ENCODE results near the gene DEPDC1B.
"Not testable (repeated sequence)": the region's sequence is repeated elsewhere in the genome, so short reads cannot be mapped to it uniquely, and the experiment has no call there.

The DEPDC1B gene

DNA sequence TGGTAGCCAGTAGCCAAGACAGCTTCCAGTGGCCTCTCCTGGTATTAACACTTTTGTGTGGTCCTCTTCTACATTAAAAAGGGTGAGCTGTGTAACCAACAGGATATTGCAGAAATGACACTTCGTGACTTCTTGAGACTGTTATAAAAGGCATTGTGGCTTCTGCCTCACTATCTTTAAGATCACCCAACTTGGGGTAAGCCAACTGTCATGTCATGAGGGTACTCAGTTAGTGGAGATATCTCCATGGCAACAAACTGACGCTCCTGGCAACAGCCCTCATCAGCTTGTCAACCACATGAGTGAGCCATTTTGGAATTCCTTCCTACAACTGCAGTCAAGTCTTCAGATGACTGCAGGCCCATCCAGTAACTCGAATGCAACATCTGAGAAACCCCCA, 121.7 kb downstream of the DEPDC1B start:
- no peak for FAIRE-seq

DNA sequence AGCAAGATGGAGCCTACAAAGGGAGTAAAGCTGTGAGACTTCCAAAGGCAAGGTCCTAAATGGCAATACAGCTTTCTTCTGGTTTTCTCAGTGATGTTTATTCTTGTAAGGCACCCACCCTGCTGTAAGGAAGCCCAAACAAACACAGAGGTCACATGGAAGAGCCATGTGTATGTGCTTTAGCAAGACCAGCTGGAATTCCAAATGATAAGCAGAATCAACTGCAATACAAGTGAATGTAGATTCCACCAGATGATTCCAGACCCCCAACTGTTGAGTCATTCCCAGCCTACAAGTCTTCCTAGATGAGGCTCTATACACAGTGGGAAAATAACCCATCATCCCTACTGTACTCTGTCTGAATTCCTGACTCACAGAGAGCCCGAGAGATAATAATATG, 122.8 kb downstream of the DEPDC1B start:
- no peak for FAIRE-seq

DNA sequence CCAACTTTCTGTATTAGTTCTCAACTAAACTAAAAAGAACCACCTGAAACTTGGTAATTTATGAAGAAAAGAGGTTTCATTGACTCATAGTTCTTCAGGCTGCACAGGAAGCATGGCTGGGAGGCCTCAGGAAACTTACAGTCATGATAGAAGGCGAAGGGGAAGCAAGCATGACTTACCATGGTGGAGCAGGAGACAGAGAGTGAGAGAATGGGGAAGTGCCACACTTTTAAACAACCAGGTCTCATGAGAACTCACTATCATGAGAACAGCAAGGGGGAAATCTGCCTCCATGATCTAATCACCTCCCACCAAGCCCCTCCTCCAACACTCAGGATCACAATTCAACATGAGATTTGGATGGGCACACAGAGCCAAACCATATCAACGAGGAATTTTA, 123.5 kb downstream of the DEPDC1B start:
- FAIRE-seq, result no peak

DNA sequence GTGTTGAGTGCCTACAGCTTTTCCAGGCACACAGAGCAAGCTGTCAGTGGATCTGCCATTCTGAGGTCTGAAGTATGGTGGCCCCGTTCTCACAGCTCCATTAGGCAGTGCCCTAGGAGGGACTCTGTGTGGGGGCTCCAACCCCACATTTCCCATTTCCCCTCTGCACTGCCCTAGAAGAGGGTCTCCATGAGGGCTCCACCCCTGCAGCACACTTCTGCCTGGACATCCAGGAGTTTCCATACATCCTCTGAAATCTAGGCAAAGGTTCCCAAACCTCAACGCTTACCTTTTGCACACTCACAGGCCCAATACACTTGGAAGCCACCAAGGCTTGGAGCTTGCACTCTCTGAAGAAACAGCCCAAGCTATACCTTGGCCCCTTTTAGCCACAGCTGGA, 131.3 kb downstream of the DEPDC1B start:
- FAIRE-seq, result no peak

DNA sequence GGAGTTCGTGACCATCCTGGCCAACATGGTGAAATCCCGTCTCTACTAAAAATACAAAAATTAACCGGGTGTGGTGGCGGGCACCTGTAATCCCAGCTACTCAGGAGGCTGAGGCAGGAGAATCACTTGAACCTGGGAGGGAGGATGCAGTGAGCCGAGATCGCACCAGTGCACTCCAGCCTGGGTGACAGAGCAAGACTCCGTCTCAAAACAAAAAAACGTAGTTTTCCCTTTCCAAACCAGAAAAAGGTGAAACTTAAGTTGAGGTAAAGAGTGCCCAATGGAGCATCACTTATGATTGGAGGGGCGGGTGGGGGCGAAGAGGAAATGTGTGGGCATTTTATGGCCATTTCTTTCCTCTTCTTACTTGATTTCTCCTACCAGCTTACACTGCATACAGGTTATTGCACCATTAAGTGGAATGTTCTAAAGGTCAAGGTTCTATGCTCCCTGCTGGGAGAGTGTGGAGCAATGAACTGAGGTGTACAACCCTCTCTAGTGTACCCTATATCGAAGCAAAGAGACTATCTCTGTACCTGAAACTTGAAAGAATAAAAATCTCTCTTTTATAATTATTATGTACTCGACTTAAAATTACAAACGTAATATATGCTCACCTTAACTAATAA, 136.2 kb downstream of the DEPDC1B start:
- no peak for FAIRE-seq

DNA sequence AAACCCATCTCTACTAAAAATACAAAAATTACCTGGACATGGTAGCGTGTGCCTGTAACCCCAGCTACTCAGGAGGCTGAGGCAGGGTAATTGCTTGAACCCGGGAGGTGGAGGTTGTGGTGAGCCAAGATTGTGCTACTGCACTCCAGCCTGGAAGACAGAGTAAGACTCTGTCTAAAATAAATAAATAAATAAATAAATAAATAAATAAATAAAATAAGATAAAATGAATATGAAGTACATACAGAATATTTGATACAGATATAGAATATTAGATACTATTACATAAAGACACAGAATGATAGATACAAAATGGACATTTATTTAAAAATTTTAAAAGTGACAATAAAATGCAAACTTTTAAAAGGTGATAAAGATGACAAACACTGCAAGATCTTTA, 146.7 kb downstream of the DEPDC1B start:
- FAIRE-seq, result not testable (repeated sequence)

DNA sequence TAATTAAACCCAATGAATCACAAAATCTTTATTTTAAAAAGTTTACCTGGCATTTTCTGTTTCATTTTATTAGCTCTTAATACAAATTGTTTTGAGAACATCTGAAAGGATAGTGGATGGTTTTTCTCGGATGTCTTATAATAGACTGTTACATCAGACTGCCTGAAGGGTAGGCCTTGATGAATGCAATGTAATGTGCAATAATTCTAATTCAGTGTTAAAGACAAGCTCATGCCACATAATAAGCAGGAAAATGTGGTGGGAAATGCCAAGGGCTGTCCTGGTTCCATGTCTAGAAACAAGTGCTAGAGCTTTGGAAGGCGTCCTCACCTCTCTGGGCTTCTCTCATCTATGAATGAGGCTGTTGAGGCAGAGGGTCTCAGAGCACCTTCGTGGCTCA, 148.1 kb downstream of the DEPDC1B start:
- no peak for FAIRE-seq

DNA sequence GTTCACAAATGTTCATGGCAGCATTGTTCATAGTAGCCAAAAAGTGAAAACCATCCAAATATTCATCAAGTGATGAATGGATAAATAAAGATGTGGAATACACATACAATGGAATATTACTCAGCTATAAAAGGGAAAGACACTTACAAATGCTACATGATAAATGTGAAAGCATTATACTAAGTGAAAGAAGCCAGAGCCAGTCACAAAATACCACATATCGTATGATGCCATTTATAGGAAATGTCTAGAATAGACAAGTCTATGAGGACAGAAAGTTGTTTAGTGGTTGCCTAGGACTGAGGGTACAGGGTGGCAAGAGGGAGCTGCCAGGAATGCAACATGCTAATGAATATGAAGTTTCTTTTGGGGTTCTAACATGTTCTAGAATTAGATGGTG, 148.7 kb downstream of the DEPDC1B start:
- FAIRE-seq, result no peak

DNA sequence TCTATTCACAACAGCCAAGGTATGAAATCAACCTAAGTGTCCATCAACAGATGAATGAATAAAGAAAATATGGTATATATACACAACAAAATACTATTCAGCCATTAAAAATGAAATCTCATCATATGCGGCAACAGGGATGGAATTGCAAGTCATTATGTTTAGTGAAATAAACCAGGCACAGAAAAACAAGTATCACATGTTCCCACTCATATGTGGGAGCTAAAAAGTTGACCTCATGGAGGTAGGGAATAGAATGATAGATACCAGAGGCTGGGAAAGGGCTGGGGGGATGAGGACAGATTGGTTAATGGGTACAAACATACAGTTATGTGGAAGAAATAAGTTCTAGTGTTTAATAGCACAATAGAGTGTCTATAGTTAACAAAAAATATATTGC, 149.7 kb downstream of the DEPDC1B start:
- no peak for FAIRE-seq

DNA sequence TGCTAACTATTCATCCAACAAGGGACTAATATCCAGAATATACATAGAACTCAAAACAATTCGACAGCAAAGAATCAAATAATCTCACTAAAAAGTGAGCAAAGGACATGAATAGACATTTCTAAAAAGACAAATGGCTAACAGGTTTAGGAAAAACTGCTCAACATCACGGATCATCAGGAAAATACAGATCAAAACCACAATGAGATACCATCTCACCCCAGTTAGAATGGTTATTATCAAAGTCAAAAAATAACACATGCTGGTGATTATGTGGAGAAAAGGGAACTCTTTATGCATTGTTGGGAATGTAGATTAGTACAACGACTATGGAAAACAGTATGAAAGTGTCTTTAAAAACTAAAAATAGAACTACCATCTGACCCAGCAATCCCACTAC, 150.1 kb downstream of the DEPDC1B start:
- no peak for FAIRE-seq
